ENCODE results near the gene RAB3C. TPM values are rescaled to one million over a fixed set of nuclear protein-coding genes. Genes with fewer than 3 reads are reported as not detected.

RAB3C gene
- polyA plus RNA-seq, 1 donor = 0.34 TPM

DNA sequence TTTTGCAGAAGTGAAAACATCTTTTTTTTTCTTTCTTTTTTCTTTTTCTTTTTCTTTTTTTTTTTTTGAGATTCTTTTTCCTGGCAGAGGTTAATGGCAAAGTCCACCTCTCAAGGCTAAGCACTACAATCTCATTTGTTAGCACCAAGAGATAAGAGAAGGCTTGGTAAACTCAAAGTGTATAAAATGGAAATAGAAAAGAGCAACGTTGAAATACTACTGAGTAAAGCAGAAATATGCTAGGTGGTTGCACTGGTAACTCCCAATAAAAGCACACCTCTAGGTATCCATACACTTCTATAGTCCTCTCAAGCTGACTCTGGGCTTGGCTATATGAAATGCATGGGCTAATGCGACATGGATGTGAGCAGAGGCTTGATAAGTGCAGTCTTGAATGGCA is 188.9 kb downstream of the RAB3C start:
- DNase-seq (ENCODE audit: low read depth) = no peak

DNA sequence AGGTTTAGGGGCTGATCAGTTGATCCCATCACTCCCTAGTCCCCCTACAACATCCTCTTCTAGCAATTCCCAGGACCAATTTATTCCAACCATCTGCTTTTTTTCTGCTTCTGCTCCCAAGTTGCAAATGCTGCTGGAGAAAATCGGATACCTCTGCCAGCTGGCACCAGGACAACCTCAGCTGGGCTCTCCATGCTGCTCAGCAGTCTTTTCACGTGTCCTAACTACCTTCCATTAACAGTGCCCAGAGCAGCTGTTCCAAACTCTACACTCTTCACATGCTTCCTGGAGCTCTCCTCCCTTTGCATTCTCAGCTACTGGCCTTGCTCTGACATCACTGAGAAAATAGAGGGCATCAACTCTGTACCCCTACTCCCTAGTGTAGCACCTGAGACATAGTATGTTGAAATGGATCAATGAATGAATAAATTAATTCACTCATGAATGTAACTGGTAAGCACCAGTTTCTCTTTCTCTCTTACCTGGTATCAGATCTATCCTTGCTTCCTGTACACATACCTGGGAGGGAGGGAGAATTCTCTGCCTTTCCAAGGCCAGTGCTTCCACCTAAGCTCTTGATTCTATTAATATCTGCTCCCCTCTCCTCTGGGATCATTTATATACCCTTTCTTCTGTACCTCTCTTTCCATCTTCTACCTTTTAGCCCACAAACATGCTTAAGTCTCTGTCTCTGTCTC is 191.0 kb downstream of the RAB3C start:
- DNase-seq (ENCODE audit: low read depth) = no peak

DNA sequence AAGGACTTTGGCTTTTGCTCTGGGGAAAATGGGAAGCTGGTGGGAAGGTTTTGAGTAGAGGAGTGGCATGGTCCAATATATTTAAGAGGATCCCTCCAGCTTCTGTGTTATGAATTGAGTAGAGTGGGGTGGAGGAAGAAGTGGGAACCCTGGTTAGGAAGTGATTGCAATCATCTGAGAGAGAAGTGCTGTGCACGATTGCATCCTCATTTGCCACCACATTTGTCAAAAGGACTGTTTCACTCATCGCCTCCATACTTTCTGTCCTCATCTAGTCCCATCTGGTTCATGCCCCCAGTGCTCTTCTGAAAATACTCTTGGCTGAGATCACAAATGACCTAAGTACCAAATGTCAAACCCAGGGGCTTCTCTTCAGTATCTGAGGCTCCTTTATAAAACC is 192.1 kb downstream of the RAB3C start:
- no peak for DNase-seq (ENCODE audit: low read depth)

DNA sequence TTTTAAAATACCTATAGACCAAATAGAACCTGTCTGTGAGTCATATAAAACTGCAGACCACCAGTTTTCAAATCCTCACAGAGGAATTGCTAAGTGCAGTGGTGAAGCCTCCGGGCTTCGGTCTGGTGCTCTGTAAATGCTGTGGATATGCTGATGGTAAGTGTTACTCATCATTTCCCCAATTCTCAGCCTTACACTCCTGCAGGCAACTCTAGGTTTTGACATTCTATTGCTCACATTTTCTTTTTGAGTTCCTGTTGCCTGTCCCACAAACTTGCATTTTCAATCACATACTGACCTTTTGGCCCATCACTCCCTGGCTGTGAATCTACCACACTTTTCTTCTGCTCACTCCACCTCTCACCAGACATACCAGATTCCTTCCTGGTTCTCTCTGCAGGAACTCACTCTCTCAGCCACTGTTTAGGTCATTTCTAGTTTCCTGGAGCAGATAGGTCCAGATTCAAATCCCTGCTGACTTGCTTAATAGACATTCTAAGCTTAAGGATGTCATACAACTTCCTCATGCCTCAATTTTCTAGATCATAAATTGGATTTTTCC is 192.9 kb downstream of the RAB3C start:
- DNase-seq (ENCODE audit: low read depth) = no peak

DNA sequence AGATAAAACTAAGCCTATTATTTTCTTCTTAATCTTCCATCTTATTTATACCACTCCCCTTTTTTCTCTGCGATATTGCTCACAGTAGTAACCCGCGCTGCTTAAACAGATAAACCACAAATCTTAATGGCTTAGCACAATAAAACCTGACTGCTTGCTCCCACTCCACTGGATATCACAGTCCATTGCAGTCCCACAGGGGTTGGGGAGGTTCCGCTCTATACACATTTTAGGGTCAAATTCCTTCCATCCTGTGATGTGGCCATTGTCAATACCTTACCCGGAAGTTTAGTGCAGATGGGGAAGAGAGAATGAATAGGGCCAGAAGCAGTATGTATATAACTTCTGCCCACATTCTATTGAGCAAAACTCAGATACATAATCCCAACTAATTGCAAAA is 193.7 kb downstream of the RAB3C start:
- DNase-seq (ENCODE audit: low read depth) = no peak

DNA sequence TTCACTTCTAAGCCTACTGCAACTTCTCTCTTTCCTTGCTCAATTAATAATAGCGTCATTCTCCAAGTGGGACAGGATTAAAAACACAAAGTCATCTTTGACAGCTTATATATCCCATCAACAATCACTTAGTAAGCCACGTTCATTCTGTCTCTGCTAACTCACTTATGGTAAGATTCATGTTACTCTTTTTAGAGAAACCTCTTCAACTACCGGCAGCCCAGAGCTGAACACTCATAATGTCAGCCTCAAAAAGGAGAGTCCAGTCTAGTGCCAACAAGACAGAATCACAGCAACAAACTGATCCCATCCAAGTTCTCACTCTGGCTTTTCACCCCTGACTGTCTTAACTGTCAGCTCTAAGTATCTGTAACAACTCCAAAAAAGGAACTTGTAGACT is 196.0 kb downstream of the RAB3C start:
- no peak for DNase-seq (ENCODE audit: low read depth)

DNA sequence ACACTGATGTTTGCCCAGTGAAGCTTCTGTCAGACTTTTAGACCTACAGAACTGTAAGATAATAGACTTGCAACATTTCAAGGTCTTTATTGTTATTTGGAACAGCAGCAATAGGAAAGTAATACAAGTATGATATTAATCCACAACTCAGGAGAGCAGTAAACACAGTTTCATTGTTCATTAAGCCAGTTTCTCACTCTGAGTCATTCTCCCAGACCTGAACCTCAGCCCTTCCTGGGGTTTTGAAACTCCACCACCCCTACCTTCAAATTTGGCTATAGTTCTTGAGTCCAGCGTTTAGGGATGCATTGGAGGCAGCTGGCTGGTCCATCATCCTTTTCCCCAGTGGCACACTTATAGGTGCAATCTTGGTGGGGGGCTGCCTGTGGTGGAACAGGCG is 203.2 kb downstream of the RAB3C start:
- DNase-seq (ENCODE audit: low read depth) = no peak

DNA sequence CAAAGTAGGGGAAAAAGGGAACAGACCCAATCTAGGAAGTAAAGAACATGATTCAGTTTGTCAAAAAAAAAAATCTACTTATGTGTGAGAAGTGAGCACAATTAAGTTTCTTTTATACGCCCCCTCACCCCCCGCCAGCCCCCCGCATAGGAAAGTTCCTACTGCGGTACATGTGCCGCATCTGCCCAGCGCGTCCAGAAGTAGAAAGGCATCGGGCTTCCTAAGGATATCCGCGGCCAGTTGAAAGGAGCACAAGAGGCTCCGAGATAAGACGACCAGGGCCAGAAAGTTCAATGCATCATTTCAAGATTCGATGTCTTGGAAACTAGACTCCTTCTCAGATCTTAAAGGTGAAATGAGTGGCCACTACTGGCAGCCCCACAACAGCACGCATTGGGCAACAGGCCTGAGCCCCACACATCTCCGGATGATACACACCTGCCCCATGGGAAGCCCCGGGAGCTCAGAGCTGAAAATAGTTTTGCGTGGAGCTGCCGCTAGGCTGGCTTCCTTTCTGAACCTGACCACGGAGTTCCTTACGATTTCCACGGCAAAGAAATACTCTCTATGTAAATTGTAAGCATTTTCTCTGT is 203.9 kb downstream of the RAB3C start:
- no peak for DNase-seq (ENCODE audit: low read depth)

DNA sequence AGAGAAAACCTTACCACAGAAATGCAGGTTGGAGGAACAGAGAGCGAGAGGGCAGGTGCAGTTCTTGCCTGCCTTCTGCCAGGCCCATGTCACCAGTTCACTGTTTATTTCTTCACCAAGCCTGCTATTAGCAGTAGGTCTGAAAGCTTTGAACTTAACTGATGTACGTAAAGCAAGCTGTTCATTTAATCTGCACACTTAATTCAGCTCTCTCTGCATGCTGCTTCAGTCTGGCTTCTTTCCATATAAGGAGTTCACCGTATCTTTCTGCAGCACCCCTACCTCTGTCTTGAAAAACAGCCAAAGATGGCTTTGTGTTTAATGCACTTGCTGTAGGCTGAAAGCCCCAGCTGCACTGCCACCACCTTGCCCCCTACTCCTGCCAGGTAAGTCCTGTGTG is 205.1 kb downstream of the RAB3C start:
- no peak for DNase-seq (ENCODE audit: low read depth)

DNA sequence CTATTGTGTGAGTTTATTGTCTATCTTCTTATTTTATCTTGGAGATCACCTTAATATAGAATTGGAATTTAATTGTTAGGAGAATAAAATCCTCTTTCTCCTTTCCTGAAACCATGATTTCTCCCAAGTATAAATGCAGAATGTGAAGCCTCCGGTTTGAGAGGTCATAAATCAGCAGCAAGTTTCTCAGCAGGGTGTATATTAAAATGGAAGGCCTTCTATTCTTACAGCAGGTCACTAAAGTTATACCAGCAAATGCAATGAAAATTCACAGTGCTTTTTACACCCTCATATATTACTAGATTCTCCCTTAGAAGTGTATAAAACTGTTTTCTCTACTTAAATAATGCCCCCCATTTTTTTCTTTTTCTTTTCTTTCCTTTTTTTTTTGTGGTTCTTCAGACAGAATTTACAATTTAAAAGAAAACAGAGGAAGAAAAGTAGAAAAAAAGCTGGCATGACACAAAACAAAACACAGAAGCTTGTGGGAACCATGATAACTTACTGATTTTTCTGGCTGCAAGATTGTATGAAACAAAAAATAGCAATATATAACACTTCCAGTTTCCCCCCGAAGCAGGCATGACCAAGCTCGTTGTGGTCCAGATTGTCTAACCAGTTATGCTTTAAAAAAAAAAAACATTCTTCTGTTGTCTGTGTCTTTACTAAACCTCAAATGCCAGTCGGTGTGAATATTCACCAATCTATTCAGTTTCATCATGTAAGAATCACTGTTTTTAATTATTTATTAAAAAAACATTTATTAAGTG is 211.2 kb downstream of the RAB3C start:
- DNase-seq (ENCODE audit: low read depth) = no peak

DNA sequence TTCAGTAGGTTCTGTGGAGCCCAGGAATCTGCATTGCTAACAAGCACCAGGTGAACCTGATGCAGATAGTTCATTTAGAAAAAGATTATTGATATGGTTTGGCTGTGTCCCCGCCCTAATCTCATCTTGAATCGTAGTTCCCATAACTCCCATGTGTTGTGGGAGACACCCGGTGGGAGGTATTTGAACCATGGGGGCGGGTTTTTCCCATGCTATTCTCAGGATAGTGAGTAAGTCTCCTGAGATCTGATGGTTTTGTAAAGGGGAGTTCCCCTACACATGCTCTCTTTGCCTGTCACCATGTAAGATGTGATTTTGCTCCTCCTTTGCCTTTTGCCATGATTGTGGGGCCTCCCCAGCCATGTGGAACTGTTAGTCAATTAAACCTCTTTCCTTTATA is 212.0 kb downstream of the RAB3C start:
- no peak for DNase-seq (ENCODE audit: low read depth)

DNA sequence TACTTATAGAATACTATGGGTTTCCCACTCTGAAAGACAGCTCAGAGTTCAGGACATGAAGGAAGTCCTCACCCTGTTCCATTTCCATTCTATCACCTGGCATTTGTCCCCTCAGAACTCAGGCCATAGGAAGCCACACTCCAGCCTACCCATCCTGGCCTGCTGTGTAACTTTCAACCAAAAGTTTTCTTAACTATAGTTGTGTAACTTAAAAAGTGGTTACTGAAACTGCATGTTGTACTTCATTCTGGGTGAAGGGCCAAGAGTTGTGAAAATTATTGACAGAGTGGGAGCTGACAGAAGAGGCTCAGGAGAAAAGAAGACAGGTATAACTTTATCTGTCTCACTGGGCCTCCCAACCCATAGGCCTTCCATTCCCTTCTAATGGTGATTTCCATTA is 212.5 kb downstream of the RAB3C start:
- no peak for DNase-seq (ENCODE audit: low read depth)

DNA sequence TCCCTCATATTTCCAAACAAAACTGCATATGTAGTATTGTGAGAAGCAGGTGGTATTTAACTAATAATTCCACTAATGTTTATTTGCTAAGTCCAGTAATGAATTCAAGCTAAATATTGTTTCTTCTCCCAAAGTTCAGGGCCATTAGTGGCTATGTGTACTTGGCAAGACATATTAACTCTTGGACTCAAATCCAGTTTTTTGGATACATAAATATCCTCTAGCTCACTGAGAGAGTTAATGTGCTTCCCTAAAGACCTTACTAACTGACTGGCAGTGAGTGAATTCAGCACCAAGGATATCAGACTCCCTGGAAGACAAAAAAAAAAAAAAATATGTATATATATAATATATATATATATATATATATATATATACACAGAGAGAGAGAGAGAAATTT is 214.1 kb downstream of the RAB3C start:
- no peak for DNase-seq (ENCODE audit: low read depth)

DNA sequence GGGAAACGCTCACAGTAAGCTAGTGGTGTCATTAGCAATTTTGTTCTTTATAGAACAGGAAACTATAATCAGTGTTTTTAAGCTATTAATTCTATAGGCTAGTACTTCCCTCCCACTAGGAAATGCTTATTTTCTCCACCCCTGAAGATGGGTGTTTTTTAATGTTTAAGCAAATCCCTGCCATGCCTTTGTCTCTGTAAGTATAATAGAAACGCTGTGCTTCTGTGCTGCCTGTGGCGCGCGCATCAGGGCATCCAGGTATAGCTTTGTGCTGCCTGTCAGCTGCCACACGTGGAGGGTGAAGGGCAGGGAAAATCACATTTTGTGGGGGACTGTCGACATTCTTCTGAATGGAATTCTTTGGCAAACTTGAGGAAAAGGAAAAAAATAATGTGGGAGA is 217.5 kb downstream of the RAB3C start:
- no peak for DNase-seq (ENCODE audit: low read depth)

DNA sequence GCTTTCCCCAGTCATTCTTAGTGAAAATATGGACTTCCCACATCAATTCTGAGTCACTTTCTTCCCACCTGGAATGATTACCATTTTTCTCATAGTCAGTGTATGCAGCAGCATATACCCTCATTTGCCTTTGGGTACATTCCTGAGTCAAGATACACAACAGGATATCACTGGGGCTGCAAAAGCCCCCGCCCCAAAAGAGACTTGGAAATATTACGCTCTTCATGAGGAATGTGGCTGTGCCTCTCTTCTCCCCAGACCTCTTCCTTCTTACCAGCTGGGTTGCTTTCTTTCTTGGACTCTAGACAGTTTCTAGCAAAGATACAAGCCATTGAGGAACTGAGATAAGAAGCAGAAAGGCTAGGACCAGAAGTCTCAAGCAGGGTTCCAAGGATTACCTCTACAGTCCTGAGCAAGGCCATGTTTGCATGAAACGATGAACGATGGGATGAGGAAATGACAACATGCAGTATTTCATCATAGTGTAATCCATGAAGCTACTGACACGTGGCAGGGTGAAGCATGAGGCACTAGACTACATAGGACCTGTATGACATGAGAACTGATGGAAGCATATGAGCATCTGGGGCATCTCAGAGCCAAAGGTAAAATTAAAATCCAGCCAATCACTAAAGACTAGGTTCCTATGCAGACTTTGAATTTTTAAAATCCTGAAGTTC is 218.1 kb downstream of the RAB3C start:
- no peak for DNase-seq (ENCODE audit: low read depth)

DNA sequence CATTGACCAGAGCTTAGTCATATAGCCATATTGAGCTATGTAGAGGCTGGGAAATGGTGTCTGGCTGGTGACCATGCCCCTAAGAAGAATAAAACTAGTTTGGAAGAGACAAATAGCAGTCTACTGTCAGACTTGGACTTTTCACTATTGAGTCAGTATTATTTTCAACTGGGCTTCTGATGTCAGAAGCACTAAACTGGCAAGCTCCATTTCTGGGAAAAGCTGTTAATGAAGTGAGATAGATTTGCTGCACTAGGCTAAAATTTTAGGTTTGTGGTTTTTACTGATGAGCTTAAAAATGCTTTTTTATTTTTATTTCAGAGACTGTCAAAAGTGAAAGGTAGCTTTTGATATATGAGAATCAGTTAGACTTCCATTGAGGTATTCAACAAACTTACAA is 220.2 kb downstream of the RAB3C start:
- DNase-seq (ENCODE audit: low read depth) = no peak

DNA sequence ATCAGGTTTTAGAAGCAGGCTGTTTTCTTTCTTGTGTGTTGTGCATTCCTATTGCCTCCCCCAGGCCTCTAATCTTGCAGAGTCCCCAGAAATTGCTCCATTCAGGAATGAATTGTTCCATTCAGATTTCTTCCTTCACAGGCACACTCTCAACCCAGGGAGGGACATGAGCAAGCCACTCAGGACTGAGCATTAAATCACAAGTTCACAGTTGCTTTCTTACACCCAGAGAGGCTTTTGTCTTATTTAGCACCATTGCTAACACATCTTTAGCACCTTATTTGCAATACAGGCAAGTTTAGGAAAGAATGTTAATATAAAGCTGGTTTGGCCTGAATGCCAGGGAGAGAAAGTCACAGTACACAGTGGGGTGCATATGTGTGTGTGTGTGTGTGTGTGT is 221.4 kb downstream of the RAB3C start:
- no peak for DNase-seq (ENCODE audit: low read depth)

DNA sequence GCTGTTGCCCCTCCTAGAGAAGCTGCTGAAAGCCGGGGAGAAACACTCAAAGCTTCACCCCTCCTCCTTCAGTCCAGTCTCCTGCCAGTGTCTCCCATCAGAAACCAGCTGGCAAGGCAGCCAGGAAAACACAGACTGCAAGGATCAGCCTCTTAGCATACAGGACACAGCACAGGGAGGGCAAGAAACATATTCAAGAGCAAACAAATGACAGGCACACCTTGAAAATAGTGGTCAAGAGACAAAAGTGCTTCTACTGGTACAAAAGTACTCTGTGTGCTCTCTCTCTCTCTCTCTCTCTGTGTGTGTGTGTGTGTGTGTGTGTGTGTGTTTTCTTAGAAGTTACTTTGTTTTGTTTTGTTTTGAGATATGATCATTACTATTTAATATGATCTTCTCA is 227.2 kb downstream of the RAB3C start:
- no peak for DNase-seq (ENCODE audit: low read depth)

DNA sequence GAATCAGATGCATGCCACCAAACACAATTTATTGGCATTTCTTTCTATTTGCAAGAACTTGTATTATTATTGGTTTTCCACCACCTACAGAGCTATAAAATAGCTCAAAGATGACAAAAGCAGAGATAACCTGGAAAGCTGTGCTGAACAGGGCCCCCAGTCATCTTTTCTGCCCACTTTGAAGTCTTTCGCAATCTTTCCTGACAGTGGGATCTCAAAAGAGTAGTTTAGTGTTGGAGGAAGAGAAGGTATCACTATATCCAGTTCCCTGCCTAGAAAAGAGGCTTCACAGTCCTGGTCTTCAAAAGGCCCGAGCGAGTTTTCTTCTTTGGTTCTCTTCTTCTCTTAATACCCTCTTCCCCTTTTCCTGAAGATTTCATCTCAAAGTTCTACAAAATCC is 231.0 kb downstream of the RAB3C start:
- DNase-seq (ENCODE audit: low read depth) = no peak

DNA sequence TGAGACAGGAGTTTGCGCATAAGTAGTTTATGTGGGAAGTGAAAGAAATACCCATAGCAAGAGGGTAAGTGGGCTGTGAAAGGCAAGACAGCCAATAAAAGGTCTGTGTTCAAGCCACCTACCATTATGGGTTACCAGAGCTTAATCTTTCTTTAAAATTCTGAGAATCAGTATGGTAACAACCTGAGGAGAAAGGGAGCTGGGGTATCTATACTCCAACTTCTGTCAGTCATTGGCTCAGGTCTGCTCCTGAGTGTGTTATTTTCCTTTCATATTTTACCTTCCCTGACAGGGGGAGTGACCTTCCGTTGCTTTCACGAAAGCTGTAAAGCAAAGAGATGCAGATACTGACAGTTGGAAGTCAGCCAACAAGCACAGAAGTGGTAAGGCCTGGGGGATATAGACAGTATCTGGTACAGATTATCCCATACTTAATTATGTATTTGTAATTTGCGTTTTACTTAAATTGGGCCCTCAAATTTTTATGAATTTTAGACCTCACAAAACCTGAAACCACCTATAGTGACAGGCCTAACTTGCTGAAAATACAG is 233.4 kb downstream of the RAB3C start:
- no peak for DNase-seq (ENCODE audit: low read depth)

DNA sequence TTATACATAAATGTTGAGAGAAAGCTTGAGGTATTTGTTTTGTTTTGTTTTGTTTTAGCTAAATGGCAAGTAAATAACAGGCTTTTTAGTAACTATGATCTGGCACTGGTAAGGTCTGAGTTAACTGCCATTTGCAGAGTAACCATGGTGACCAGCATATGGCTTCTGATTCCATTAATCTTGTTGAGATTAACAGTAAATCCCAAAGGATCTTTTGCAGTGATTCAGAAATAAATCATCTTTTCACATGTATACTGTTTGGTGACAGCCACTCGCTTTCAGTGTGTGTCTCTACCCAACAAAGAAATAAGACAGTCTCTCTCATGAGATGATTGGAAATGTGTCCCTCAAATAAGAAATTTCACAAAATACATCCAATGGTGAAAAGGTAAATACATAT is 235.6 kb downstream of the RAB3C start:
- no peak for DNase-seq (ENCODE audit: low read depth)

DNA sequence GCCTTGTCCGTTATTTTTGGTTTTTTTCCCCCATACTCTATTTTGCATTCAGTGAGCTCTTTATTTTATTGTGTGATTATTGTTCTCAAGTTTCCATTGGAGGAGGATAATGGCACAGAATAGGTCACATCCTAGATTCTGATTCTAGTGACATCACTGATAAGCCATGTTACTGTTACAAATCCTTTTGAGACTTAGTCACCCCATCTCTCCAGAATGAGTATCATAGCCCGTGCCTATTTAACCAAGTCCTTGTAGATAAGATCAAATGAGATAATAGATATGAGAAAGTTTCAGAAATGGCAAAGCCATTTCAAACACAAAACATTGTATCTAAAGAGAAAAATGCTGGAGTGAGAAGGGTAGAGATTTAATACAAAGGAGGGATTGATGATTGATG is 242.6 kb downstream of the RAB3C start:
- no peak for DNase-seq (ENCODE audit: low read depth)

Measured in forelimb muscle (tissue), 1 donor.